H9 (cell line): ENCODE data around the gene CD28. TPM values are rescaled to one million over a fixed set of nuclear protein-coding genes. Genes with fewer than 3 reads are reported as not detected.

Source experiments
- DNase-seq: peaks from one replicate; pipeline ENCODE4 v3.0.0-alpha.2; 2017
- H2AFZ ChIP-seq: one replicate; pipeline ENCODE4 v1.6.1; 2013; ENCODE audit warnings: mild to moderate bottlenecking, low read length, control low read depth, moderate library complexity
- H2AK5ac ChIP-seq: 2 replicates; pipeline ENCODE4 v1.6.1; 2013; ENCODE audit warnings: low read length, control low read depth, mixed read lengths; ENCODE audit not compliant: insufficient read length
- H2BK120ac ChIP-seq: one replicate; pipeline ENCODE4 v1.6.1; 2013; ENCODE audit warnings: low read depth, mild to moderate bottlenecking, low read length, control low read depth, inconsistent platforms; ENCODE audit not compliant: poor library complexity, severe bottlenecking
- H2BK12ac ChIP-seq: 2 replicates; pipeline ENCODE4 v1.6.1; 2013; ENCODE audit warnings: low read length, control low read depth, mixed read lengths, low read depth; ENCODE audit not compliant: insufficient read length
- H2BK15ac ChIP-seq: 2 replicates; pipeline ENCODE4 v1.6.1; 2013; ENCODE audit warnings: low read depth, low read length, control low read depth
- H2BK20ac ChIP-seq: one replicate; pipeline ENCODE4 v1.6.1; 2013; ENCODE audit warnings: low read depth, mild to moderate bottlenecking, low read length, control low read depth, inconsistent platforms; ENCODE audit not compliant: poor library complexity, severe bottlenecking
- H2BK5ac ChIP-seq: 2 replicates; pipeline ENCODE4 v1.6.1; 2013; ENCODE audit warnings: low read length, control low read depth, mixed read lengths; ENCODE audit not compliant: insufficient read length
- H3K14ac ChIP-seq: 2 replicates; pipeline ENCODE4 v1.6.1; 2013; ENCODE audit warnings: low read length, control low read depth; ENCODE audit not compliant: insufficient read depth
- H3K18ac ChIP-seq: 2 replicates; pipeline ENCODE4 v1.6.1; 2013; ENCODE audit warnings: low read depth, mild to moderate bottlenecking, mixed read lengths, low read length, control low read depth; ENCODE audit not compliant: insufficient read length
- H3K23ac ChIP-seq: 2 replicates; pipeline ENCODE4 v1.6.1; 2013; ENCODE audit warnings: low read length, control low read depth, mixed read lengths, low read depth; ENCODE audit not compliant: insufficient read length
- H3K23me2 ChIP-seq: 2 replicates; pipeline ENCODE4 v1.6.1; 2013; ENCODE audit warnings: low read depth, mild to moderate bottlenecking, mixed read lengths, low read length, control low read depth; ENCODE audit not compliant: insufficient read length, poor library complexity, severe bottlenecking
- H3K27ac ChIP-seq: 2 replicates; pipeline ENCODE4 v1.5.1; 2013; ENCODE audit warnings: low read length, control low read depth, mixed read lengths, low read depth; ENCODE audit not compliant: insufficient read length
- H3K27me3 ChIP-seq: 2 replicates; pipeline ENCODE4 v1.6.1; 2013; ENCODE audit warnings: low read length, control low read depth, inconsistent platforms; ENCODE audit not compliant: insufficient read depth
- H3K4ac ChIP-seq: 2 replicates; pipeline ENCODE4 v1.6.1; 2013; ENCODE audit warnings: low read depth, mild to moderate bottlenecking, control low read depth, inconsistent platforms, low read length, moderate library complexity
- H3K4me1 ChIP-seq: 2 replicates; pipeline ENCODE4 v1.6.1; 2013; ENCODE audit warnings: low read length, control low read depth, inconsistent platforms; ENCODE audit not compliant: insufficient read depth
- H3K4me2 ChIP-seq: 2 replicates; pipeline ENCODE4 v1.6.1; 2013; ENCODE audit warnings: low read length, control low read depth, mixed read lengths; ENCODE audit not compliant: insufficient read length, insufficient read depth
- H3K56ac ChIP-seq: 2 replicates; pipeline ENCODE4 v1.6.1; 2013; ENCODE audit warnings: low read depth, mild to moderate bottlenecking, mixed read lengths, low read length, control low read depth; ENCODE audit not compliant: insufficient read length
- H3K79me1 ChIP-seq: 2 replicates; pipeline ENCODE4 v1.6.1; 2013; ENCODE audit warnings: low read depth, mild to moderate bottlenecking, moderate library complexity, low read length, control low read depth, inconsistent platforms; ENCODE audit not compliant: insufficient read depth, poor library complexity, severe bottlenecking
- H3K79me2 ChIP-seq: 2 replicates; pipeline ENCODE4 v1.6.1; 2013; ENCODE audit warnings: low read length, control low read depth, inconsistent platforms; ENCODE audit not compliant: insufficient read depth
- H3K9ac ChIP-seq: 2 replicates; pipeline ENCODE4 v1.6.1; 2013; ENCODE audit warnings: low read length, control low read depth, mixed read lengths; ENCODE audit not compliant: insufficient read length; ENCODE audit errors: extremely low read depth
- H3K9me3 ChIP-seq: one replicate; pipeline ENCODE4 v1.6.1; 2013; ENCODE audit warnings: low read depth, low read length, inconsistent platforms; ENCODE audit not compliant: control insufficient read depth
- H3T11ph ChIP-seq: one replicate; pipeline ENCODE4 v1.6.1; 2013; ENCODE audit warnings: mild to moderate bottlenecking, low read length, control low read depth, inconsistent platforms
- H4K20me1 ChIP-seq: one replicate; pipeline ENCODE4 v1.6.1; 2013; ENCODE audit not compliant: control insufficient read depth, insufficient read length, insufficient read depth
- H4K5ac ChIP-seq: 2 replicates; pipeline ENCODE4 v1.6.1; 2013; ENCODE audit warnings: low read depth, mild to moderate bottlenecking, mixed read lengths, low read length, control low read depth; ENCODE audit not compliant: insufficient read length
- H4K8ac ChIP-seq: replicated peaks from 2 replicates; pipeline ENCODE4 v1.6.1; 2013; ENCODE audit warnings: low read length, control low read depth, mixed read lengths, low read depth; ENCODE audit not compliant: insufficient read length
- H4K91ac ChIP-seq: 2 replicates; pipeline ENCODE4 v1.6.1; 2013; ENCODE audit warnings: low read depth, mild to moderate bottlenecking, moderate library complexity, mixed read lengths, low read length, control low read depth; ENCODE audit not compliant: insufficient read length
- H3K27ac Mint-ChIP-seq, 3 experiments: 2 replicates in 2 of 3; 3 replicates in 1 of 3; pipeline ENCODE4 v1.8.0; 2020 to 2021; ENCODE audit warnings: mixed read lengths in 3 of 3, mild to moderate bottlenecking in 1 of 3, moderate library complexity in 1 of 3
- H3K27me3 Mint-ChIP-seq: 2 replicates; pipeline ENCODE4 v1.8.0; 2021; ENCODE audit warnings: low read depth, mild to moderate bottlenecking, moderate library complexity, mixed read lengths
- H3K36me3 Mint-ChIP-seq, 3 experiments: 2 replicates in 2 of 3; 3 replicates in 1 of 3; pipeline ENCODE4 v1.8.0; 2020 to 2021; ENCODE audit warnings: low read depth in 3 of 3, mixed read lengths in 3 of 3; ENCODE audit not compliant: insufficient read depth in 1 of 3
- H3K4me1 Mint-ChIP-seq, 2 experiments: 2 replicates each; pipeline ENCODE4 v1.8.0; 2020; ENCODE audit warnings: mixed read lengths in 2 of 2
- H3K4me3 Mint-ChIP-seq, 2 experiments: 2 replicates in 1 of 2; 3 replicates in 1 of 2; pipeline ENCODE4 v1.8.0; 2020 to 2021; ENCODE audit warnings: mild to moderate bottlenecking in 2 of 2, mixed read lengths in 2 of 2, moderate library complexity in 1 of 2
- H3K9me3 Mint-ChIP-seq, 2 experiments: 2 replicates in 1 of 2; 3 replicates in 1 of 2; pipeline ENCODE4 v1.8.0; 2020; ENCODE audit warnings: mild to moderate bottlenecking in 2 of 2, mixed read lengths in 2 of 2, moderate library complexity in 1 of 2
- CTCF ChIP-seq: fragments of 200-600 bp; sonication (generic); conservative IDR thresholded peaks from 3 replicates; pipeline ENCODE4 v1.8.0; 2021; ENCODE audit warnings: antibody characterized with exemption, mild to moderate bottlenecking
- WGBS: extraction: QIAGEN DNeasy Blood & Tissue Kit; methylation state at CpG from one replicate; pipeline ENCODE4 v1.1.7; 2013; ENCODE audit warnings: missing lambda C conversion rate, low lambda C conversion rate, mixed read lengths; ENCODE audit not compliant: insufficient read length; ENCODE audit errors: extremely low coverage; 5-methylcytosine and 5-hydroxymethylcytosine counted together
- total RNA-seq: library from RNA; stranded (reverse); gene quantifications from 2 replicates; pipeline ENCODE4 v1.2.1, GENCODE V29; 2021

CD28 gene
- total RNA-seq, 1 experiment from 2014 or later = not detected

- Histone ChIP-seq H2BK15ac (no peak overlapping the region), H3K4me2 (no peak overlapping the region), H3K79me1 (no peaks in the 10 kb centered on the region), H3K4me1 (no peaks in the 10 kb centered on the region), H3K18ac (no peak overlapping the region), H3K27me3 (no peaks in the 10 kb centered on the region), H2AK5ac (no peak overlapping the region), H2BK12ac (no peak overlapping the region), H3K9ac (no peak overlapping the region), H3K14ac (no peak overlapping the region), H4K91ac (no peak overlapping the region), H2BK120ac (no peak overlapping the region), H4K8ac (no peak overlapping the region), H3K4ac (no peak overlapping the region), H3K56ac (no peak overlapping the region), H3K23ac (no peak overlapping the region), H2BK20ac (no peak overlapping the region), H3K23me2 (no peaks in the 10 kb centered on the region), H4K5ac (no peak overlapping the region), H2BK5ac (no peak overlapping the region), H4K20me1 (no peaks in the 10 kb centered on the region), H3K79me2 (no peaks in the 10 kb centered on the region), H3K27ac (no peak overlapping the region), H3T11ph (no peak overlapping the region), H3K9me3 (no peaks in the 10 kb centered on the region), H2AFZ (no peak overlapping the region)
- Mint-ChIP-seq H3K27ac (no peak overlapping the region), H3K36me3 (no peaks in the 10 kb centered on the region), H3K4me3 (no peak overlapping the region), H3K9me3 (no peaks in the 10 kb centered on the region), H3K27me3 (no peaks in the 10 kb centered on the region; the same call in 1 of the 2 replicates), H3K4me1 (peaks cover 4 to 9% of the 10 kb centered on the region in 2 experiments; a peak in 3 of 4 replicates)
- TF ChIP-seq CTCF = no peak
- no CpG with 5 or more reads among the region's 2 CpGs for WGBS
- DNase-seq = no peak
These were observed 4.5 kb downstream of the CD28 start for GRCh38 chr2:203710952-203711351.
